ENCODE results near the gene KNSTRN. TPM values are rescaled to one million over a fixed set of nuclear protein-coding genes. Genes with fewer than 3 reads are reported as not detected.

Gene KNSTRN
- total and polyA plus RNA-seq, 2 of the 4 experiments (the other 2 are of a cell fraction) = 33.1 to 73.5 TPM

- no peak for TF ChIP-seq CTCF (conservative IDR thresholded peaks at IDR 0.05; ENCODE audit: low read depth, low read length)
Observed at GRCh38 chr15:40436116-40436891, 53.8 kb downstream of the KNSTRN start (continued).
